ENCODE measurements around the gene GTPBP10.

DNA sequence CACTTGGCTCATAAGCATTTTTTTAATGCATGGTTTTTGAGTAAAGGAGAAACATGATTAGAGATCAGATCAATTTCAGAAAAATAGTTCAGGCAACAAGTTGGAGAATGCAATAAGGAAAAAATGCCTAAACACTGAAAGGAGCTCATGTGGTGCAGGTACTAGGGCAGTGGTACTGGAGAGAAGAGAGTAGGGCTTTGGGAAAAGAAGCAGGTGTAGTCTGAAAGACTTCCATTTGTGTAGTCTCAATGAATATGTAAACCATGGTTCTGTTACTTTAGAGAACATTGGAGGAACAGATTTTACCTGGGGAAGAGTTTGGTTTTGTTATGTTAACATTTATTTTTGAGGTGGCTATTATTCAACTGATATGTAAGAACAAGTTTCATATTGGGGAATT is 5.5 kb downstream of the GTPBP10 start:
- TF ChIP-seq EZH2 (IDR thresholded peaks at IDR 0.05), result no peak
- no peak for TF ChIP-seq FOXP2 (optimal IDR thresholded peaks at IDR 0.05; ENCODE audit: control extremely low read depth, extremely low read length, insufficient read depth)

Measured in SK-N-MC (cell line).